ENCODE results near the gene EIPR1. TPM values are rescaled to one million over a fixed set of nuclear protein-coding genes. Genes with fewer than 3 reads are reported as not detected.
A peak's percentile ranks its signal among the peaks of the same experiment; 100 is the strongest.

Gene EIPR1
- total RNA-seq, 4 donors from 2014 or later, result 26.1 to 51.6 (median 40.0) TPM

- peak; percentile 93 to 94 for DNase-seq
- TF ChIP-seq CTCF (IDR thresholded peaks at IDR 0.05) (no peak), POLR2A (IDR thresholded peaks at IDR 0.05) (no peak)
- WGBS, 2 donors, result 24 to 27% methylated on average over 6 of the region's 6 CpGs
- Histone ChIP-seq H3K4me1 (peaks cover 19 to 49% of the 10 kb centered on the region in 2 donors), H3K36me3 (no peaks in the 10 kb centered on the region), H3K4me3 (replicated peaks in 1 of 3) (no peak overlapping the region), H3K27me3 (no peaks in the 10 kb centered on the region), H3K9me3 (no peaks in the 10 kb centered on the region), H3K27ac (peak overlapping the region; percentile 66 to 78 (median 69))
- intact Hi-C loops (cut with DNase I), result no loop called here
Observed at GRCh38 chr2:3344897-3345296, 32.7 kb downstream of the EIPR1 start.

GRCh38 chr2:3343012-3343411 is 34.6 kb downstream of the EIPR1 start:
- 46 to 47% methylated on average over 11 of the region's 11 CpGs for WGBS, 2 donors
- H3K4me3 ChIP-seq (replicated peaks in 1 of 3), result no peak overlapping the region
- H3K27ac ChIP-seq, result peak overlapping the region; percentile 66 to 78 (median 69)
- DNase-seq, result peak; percentile 86 to 90
- H3K36me3 ChIP-seq, result no peaks in the 10 kb centered on the region
- intact Hi-C loops (cut with DNase I), result no loop called here
- H3K9me3 ChIP-seq, result no peaks in the 10 kb centered on the region
- H3K4me1 ChIP-seq, result peaks cover 2 to 33% of the 10 kb centered on the region in 2 donors
- TF ChIP-seq POLR2A (IDR thresholded peaks at IDR 0.05) (no peak), CTCF (IDR thresholded peaks at IDR 0.05) (no peak)
- no peaks in the 10 kb centered on the region for H3K27me3 ChIP-seq

GRCh38 chr2:3342324-3342723 is 35.3 kb downstream of the EIPR1 start:
- no peaks in the 10 kb centered on the region for H3K9me3 ChIP-seq
- WGBS, 2 donors, result 97 to 98% methylated on average over 9 of the region's 9 CpGs
- no peak for DNase-seq
- H3K27ac ChIP-seq, result peak overlapping the region; percentile 66 to 78 (median 69)
- H3K4me1 ChIP-seq, result peaks cover 0 to 28% of the 10 kb centered on the region in 2 donors
- no peak overlapping the region for H3K4me3 ChIP-seq (replicated peaks in 1 of 3)
- intact Hi-C loops (cut with DNase I), result no loop called here
- no peak for TF ChIP-seq POLR2A (IDR thresholded peaks at IDR 0.05)
- no peak for TF ChIP-seq CTCF (IDR thresholded peaks at IDR 0.05)
- H3K27me3 ChIP-seq, result no peaks in the 10 kb centered on the region
- no peaks in the 10 kb centered on the region for H3K36me3 ChIP-seq

- Histone ChIP-seq H3K4me3 (replicated peaks in 1 of 3) (no peak overlapping the region), H3K9me3 (no peaks in the 10 kb centered on the region), H3K36me3 (no peaks in the 10 kb centered on the region), H3K4me1 (peaks cover 0 to 28% of the 10 kb centered on the region in 2 donors), H3K27me3 (no peaks in the 10 kb centered on the region), H3K27ac (no peak overlapping the region)
- intact Hi-C loops (cut with DNase I), result no loop called here
- TF ChIP-seq POLR2A (IDR thresholded peaks at IDR 0.05) (no peak), CTCF (IDR thresholded peaks at IDR 0.05) (no peak)
- no peak for DNase-seq
- WGBS, 2 donors, result 95% methylated on average over 8 of the region's 8 CpGs
Observed at GRCh38 chr2:3341336-3341735, 36.3 kb downstream of the EIPR1 start.

GRCh38 chr2:3340144-3340543 is 37.5 kb downstream of the EIPR1 start:
- no peak overlapping the region for H3K4me3 ChIP-seq (replicated peaks in 1 of 3)
- no peak for TF ChIP-seq CTCF (IDR thresholded peaks at IDR 0.05)
- TF ChIP-seq POLR2A (IDR thresholded peaks at IDR 0.05), result no peak
- no peaks in the 10 kb centered on the region for H3K9me3 ChIP-seq
- H3K27ac ChIP-seq, result no peak overlapping the region
- no peaks in the 10 kb centered on the region for H3K27me3 ChIP-seq
- intact Hi-C loops (cut with DNase I), result no loop called here
- DNase-seq, result no peak
- peaks cover 0 to 31% of the 10 kb centered on the region in 2 donors for H3K4me1 ChIP-seq
- WGBS, 2 donors, result 95 to 97% methylated on average over 10 of the region's 10 CpGs
- no peaks in the 10 kb centered on the region for H3K36me3 ChIP-seq
